8988T (cell line): ENCODE measurements around the gene UGGT2.
"Not testable (repeated sequence)": the region's sequence is repeated elsewhere in the genome, so short reads cannot be mapped to it uniquely, and the experiment has no call there.

ENCODE experiments used
- DNase-seq: peaks from one replicate; pipeline ENCODE4 v3.0.0; 2011

Gene UGGT2, protein sequence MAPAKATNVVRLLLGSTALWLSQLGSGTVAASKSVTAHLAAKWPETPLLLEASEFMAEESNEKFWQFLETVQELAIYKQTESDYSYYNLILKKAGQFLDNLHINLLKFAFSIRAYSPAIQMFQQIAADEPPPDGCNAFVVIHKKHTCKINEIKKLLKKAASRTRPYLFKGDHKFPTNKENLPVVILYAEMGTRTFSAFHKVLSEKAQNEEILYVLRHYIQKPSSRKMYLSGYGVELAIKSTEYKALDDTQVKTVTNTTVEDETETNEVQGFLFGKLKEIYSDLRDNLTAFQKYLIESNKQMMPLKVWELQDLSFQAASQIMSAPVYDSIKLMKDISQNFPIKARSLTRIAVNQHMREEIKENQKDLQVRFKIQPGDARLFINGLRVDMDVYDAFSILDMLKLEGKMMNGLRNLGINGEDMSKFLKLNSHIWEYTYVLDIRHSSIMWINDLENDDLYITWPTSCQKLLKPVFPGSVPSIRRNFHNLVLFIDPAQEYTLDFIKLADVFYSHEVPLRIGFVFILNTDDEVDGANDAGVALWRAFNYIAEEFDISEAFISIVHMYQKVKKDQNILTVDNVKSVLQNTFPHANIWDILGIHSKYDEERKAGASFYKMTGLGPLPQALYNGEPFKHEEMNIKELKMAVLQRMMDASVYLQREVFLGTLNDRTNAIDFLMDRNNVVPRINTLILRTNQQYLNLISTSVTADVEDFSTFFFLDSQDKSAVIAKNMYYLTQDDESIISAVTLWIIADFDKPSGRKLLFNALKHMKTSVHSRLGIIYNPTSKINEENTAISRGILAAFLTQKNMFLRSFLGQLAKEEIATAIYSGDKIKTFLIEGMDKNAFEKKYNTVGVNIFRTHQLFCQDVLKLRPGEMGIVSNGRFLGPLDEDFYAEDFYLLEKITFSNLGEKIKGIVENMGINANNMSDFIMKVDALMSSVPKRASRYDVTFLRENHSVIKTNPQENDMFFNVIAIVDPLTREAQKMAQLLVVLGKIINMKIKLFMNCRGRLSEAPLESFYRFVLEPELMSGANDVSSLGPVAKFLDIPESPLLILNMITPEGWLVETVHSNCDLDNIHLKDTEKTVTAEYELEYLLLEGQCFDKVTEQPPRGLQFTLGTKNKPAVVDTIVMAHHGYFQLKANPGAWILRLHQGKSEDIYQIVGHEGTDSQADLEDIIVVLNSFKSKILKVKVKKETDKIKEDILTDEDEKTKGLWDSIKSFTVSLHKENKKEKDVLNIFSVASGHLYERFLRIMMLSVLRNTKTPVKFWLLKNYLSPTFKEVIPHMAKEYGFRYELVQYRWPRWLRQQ (N-terminal part only)

DNA sequence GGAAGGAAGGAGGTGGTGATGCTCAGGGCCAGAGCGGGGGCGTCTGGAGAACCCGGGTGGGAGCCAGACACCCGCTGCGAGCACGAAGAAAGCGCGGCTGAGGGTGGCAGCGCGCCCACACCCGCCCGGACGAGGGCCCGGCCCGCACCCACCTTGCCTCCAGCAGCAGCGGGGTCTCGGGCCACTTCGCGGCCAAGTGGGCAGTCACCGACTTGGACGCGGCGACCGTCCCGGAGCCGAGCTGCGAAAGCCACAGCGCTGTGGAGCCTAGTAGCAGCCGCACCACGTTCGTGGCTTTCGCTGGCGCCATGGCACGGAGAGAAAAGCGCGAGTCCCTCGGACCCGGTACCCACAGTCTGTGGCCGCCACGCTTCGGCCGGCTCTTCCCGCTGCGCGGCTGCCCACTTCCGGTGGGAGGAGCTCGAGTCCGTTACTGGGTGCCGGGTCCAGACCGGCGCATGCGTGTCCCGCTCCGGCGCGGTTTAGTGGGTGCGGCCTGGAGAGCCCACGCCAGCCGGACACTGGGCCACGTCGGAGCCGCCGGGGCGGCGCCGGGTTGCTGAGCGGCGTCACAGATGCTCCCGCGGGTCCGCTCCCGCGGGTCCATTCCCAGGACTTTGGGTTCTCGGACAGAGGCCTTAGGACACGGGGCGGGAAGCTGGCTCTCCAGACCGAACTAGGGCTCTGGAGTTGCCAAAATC lies at the start of gene UGGT2:
Gene UGGT2 (minus strand): TSS at position 399 of the 701 bp plus-strand sequence. CDS start 89 bp downstream, at position 310.
- peak; percentile 90 for DNase-seq

DNA sequence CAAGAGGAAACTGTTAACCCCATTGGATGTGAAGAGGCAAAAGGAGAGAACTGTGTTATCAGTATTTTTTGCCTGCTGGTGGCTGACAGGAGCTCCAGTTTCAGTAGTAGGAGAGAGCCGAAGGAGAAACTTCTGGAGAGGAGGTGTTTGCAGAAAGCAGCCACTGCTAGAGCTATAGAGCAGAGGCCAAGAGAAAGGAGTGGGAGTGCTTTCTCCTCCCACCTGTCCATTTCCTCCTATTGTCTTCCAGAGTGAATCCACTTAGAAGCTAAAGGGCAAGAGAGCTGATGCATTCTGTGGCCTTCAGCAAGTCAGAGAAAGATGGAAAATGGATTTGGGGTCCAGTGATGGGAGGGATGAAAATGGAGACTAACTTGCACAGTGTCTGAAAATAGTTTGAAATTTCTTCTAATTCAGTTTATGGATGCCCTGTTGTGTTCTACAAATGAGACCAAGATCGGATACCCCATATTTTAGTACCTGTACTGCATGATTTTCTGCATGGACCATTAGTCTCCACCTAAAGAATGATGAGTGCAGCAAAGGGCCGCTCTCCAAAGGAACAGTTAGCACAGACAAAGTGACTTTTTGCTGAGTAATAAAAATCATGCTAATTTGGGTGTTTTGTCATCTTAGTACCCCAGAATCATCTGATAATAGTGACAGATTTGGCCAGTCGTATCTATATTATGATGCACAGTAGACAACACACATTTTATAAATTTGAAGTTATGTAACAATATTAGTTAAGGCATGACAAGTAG lies 47.4 kb upstream of the UGGT2 start:
- no peak for DNase-seq

DNA sequence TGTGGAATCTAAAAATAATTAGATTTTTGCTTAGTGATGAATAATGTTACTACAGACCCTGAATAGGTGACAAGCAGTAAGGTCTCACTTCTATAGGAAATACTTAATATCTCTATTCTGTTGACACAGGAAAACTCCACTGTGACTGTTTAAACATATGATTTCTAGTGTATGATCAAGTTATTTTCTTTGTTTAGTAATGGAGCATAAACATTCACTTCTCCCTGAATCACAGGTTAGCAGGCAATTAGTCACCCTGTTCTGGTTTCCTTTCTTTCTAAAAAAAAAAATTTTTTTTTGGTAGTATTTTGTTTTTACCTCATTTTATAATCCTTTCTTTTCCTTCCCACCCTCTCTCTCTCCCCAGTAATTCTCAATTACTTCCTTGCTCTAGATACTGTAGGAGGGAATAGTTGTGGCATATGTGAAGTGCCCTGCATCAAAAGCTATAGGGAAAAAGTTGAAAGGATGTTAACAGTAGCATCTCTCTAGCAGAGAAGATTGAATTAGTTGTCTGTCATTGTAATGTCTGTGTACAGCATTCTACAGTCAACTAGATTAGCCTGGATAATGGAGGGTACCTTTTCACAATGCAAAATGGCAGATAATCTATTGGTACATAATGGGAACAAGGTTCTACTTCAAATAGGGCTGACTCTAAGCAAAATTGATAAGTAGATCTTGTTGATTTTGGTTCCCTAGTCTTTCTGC lies 40.2 kb upstream of the UGGT2 start:
- DNase-seq: no peak

DNA sequence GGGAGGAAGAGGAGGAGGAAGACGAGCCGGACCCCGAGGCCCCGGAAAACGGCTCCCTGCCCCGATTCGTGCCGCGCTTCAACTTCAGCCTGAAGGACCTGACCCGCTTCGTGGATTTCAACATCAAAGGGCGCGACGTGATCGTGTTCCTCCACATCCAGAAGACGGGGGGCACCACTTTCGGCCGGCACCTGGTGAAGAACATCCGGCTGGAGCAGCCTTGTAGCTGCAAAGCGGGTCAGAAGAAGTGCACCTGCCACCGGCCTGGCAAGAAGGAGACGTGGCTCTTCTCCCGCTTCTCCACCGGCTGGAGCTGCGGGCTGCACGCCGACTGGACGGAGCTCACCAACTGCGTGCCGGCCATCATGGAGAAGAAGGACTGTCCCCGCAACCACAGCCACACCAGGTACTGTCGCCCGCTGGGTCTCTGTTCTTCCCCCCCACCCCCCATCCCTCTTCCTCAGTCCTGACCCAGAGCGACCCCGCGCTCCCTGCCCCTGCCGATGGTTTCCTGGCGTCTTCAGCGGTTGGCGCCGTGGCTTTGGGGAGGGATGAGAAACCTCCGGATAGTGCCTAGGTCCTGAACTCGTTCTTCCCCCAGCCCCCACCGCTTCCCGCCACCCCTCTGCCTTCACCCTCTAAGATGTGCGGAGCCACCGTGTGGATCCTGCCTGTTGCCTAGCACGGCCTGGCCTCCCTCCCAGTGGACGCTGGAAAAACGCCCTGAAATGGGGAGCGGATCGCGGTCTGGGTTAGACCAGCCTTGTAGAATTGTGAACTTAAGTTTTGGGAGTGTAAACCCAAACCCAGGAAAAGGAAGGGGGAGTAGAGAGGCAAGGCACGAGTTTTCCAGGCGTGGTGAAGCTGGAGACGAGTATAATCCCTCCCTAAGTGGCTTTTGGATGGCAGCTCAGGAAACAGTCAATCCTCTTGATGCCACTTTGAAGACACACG lies 38.2 kb upstream of the UGGT2 start:
- DNase-seq: peak; percentile 13

DNA sequence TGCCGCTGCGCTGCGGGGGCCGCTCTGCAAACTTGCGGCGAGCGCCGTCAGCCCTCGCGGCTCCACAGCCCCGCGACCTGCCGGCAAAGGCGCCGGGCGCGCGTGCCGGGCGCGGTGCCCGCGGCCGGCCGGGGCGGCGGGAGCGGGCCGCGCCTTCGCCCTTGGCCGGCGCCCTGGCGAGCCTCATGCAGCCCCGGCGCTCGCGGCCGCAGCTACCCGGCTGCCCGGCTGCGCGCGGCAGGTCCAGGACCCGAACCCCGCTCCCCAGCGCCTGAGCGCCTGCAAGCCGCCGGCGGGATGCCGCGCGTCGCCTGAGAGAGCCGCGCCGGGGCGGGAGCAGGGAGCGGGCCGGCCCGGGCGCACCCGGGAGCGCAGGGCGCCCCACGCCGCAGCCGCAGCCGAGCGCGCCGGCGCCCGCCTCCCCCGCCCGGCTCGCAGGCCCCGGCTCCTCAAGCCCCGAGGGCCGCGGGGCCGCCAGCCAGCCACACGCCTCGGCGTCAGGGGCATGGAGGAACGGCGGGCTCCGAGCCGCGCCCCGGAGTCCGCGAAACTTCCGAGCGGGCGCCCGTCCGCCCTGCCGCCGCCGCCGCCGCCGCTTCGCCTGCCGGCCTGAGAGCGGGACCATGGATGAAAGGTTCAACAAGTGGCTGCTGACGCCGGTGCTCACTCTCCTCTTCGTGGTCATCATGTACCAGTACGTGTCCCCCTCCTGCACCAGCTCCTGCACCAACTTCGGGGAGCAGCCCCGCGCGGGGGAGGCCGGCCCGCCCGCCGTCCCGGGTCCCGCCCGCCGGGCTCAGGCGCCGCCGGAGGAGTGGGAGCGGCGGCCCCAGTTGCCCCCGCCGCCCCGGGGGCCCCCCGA lies 37.3 kb upstream of the UGGT2 start:
- DNase-seq: peak; percentile 52

DNA sequence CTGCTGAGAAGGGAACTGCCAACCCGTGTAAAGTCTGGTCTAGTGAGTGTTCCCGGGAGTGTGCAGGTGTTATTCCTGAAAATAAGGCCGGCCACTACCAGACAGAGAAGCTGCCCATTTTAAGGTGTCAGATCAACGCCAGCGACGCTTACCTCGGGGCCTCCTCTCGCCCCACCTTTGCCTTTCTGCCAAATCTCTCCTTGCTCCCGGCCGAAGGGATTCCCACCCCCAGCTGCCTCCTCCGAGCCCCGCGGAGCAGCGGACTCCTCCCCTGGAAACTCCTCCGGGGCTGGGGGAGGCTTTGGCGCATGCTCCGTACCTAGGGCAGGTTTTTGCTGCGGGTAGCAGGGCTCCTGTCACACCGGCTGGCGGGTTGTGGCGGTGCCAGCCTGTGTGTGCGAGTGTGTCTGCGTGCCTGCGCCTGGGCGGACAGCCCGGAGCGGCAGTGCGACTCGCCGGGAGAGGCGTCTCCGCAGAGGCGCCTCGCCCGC lies 36.6 kb upstream of the UGGT2 start, which contains the start of gene HS6ST3:
Gene HS6ST3 (plus strand): TSS at position 359 of the 491 bp plus-strand sequence.
- peak; percentile 75 for DNase-seq

DNA sequence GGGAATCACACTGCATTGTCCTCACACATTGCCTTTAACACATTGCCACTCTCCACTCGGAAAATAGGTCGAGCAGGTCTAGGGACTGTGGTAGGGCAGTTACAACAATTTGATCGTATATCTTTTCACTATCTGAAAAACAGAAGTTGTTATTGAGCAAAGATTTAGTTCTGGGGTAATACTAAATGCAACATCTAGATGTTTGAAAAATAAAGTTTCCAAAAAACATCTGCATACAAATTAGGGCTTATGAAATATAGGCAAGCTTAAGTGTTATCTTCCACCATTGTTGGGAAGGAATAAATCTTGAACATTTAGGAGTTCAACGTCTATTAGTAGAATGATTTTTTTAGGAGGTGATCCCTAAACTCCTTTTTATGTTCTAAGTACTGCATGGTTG lies 35.9 kb upstream of the UGGT2 start:
- no peak for DNase-seq

DNA sequence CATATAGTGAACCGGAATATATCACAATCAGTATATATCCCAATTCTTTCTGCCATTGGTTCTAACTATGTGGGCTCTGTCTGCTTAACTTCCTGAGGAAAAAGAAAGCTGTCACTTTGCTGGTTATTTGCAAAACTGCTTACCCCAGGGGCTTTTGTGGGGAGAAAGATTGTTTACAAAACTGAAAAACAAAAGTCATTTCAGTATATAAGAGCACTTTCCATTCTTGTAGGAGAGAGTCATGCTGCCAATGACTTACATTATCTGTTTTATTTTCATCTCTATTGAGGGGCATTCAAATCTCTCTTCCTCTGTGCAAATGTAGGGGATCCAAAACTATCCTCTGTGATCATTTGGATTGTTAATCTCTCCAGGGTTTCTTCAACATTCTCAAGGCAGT lies 33.5 kb upstream of the UGGT2 start:
- no peak for DNase-seq

DNA sequence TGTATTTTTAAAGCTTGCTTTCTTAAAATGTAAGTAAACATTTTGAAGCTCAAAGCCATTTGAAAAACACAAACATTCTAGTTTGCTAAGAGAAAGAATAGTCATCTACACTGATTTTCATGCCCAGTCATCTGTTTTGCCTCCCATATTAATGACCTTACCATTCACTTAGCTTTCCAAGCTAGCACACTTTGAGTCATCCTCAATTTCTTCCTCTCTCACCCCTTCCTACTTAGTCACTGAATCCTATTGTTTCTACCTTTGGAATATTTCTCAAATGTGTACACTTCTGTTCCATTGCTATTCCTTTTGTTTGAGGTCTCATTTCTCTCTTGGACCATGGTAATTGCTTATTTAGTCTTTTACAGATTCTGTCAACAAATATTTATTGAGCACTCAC lies 29.4 kb upstream of the UGGT2 start:
- DNase-seq: no peak

DNA sequence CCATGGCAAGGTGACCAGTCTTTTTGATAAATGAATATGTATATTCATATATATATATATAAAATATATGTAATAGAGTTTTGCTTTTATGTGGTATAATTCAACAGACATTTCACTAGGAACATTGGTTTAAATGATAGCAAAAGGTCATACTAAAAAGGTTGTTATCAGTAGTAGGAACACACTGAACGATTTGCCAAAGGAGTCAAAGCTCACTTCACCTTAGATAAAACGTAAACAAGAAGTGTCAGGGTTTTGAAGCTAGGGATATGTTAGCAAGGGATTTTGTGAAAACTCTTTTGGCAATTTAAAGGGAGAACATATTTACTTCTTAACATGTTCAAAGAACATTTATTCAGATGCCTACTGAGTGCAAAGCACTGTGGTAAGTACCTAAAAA lies 28.7 kb upstream of the UGGT2 start:
- no peak for DNase-seq

DNA sequence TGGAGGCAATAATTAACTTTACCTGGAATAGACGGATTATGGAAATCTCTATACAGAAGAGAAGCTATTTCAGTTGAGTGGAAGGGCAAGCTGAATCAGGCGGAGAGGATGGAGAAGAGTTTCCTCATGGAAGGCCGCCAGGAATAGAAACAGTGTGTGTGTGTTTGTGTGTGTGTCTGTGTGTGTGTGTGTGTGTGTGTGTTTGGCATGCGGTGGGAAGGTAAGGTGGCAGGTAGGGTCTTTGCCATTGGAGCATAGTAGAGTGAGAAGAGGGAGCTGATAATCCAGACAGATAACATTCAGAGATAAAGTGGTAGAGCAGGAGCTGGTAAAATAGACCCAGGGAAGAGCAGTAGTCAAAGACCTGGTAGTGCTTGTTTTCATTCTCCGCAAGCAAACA lies 27.5 kb upstream of the UGGT2 start:
- no peak for DNase-seq

DNA sequence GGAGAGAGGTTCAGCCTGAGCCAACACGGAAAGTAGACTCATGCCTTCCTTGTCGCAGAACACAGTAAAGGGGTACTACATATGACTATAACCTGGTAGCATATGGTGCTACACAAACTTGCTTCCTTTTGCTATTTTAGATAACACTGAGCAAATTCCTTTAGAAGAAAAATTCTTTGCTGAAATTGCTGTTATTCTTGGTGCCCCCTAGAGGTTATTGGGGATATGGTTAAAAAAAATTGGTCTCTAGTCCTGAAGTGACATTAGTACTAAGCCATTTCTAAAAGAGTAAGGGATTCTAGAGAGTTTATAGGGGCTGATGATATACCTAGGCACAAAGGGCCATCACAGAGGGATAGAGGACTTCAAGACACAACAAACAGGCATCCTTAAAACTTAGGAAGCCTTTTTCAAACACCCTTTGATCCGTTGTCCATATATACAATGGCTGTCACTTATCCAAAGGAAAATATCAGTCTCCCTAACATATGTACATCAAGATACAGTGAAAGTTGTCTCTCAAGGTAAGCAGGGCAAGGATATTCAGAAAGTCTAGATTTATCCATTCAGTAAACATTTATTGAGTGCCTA lies 22.8 kb upstream of the UGGT2 start:
- no peak for DNase-seq

DNA sequence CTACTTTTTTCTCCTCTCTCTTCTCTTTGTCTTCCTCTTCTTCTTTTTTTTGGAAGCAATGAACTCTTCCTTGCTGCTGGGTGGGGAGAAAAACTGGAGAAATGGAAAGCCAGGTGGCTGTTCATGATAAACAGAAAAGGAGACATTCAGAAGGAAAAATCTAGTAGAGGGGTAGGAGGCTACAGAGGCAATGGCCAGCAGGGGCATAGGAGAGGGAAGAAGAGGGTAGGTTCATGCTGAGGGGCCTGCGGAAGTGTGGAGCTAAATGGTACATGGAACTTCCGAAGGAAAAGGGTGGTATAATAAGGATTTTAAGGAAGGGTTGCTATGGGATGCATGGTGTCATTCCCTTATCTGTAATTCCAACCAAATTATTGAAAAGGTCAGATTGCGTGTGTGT lies 19.2 kb upstream of the UGGT2 start:
- DNase-seq: no peak

DNA sequence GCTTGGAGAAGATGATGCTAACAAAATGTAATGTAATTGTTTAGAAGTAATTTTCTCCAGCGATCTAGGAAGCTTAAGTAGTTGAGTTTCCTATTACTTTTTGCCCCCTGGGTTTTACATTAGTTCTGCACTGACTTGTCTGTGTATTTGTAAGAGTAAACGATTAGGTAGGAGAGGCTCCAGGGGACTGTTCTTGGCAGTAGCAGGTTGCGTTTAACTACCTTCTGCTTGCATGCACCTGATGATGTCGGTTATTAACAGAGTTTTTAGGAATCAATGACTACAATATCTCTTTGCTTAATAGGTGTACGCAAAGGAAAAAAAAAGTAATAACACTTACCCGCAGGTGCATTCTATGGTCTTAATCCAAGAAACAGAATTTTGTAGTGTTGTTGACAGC lies 18.3 kb upstream of the UGGT2 start:
- DNase-seq: no peak

DNA sequence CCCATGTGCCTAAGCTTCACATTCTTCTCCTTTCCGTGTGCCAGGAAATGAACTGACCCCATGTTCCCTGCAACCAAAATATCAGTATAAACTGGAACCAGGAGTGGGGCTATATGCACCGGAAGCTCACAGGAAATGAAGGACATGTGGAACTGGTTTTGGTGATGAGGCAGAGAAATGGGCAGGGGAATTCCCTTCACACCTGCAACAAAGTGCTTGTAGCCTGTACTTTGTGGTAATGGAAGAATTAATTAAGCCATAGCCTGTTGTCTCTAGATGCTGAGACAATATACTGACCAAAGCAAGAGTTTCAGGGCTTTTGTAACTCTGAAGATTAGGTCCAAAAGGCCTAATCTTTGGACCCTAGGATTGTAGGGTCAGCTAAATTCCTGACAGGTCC lies 15.5 kb upstream of the UGGT2 start:
- DNase-seq: no peak

DNA sequence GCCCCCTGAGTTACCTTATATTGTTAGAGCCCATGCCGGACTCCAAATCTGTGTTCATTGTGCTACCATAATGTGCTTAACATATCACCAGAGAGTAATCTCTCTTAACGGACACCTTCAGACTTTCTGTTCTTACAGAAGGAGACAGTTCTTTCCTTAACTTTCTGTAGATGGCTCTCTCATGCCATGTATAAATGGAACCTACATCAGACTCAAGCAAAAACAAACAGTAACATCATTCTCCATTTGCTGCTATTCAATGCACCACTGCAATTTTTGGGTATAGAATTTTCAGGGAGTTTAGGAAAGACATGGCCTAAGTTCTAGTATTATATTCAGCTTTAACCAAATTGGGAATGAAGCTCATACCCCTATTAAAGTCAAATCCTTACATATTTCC lies 12.6 kb upstream of the UGGT2 start:
- no peak for DNase-seq

DNA sequence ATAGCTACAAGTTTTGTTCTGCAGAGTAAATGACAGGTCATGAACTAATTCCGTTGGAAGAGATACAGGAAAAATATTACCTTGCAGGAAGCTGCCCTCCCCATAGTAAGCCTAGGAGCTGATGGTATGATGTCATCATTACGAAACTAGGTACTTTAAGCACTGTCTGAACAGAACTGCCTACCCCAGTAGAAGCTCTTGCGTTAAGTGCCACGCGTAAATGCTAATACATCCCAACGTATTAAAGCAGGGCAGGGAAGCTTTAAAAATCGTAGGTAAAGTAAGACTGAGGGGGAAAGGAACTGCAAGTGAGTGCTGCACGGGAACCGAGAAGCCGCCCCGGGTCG lies 572 bp downstream of the UGGT2 start:
- no peak for DNase-seq

DNA sequence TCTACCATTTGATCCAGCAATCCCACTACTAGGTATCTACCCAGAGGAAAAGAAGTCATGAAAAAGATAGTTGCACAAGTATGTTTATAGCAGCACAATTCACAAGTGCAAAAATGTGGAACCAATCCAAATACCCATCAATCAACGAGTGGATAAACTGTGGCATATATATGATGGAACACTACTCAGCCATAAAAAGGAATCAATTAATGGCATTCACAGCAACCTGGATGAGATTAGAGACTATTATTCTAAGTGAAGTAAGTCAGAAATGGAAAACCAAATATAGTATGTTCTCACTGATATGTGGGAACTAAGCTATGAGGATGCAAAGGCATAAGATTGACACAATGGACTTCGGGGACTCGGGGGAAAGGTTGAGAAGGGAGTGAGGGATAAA lies 1.3 kb downstream of the UGGT2 start:
- not testable (repeated sequence) for DNase-seq
